ENCODE measurements around the gene FMNL2. TPM values are rescaled to one million over a fixed set of nuclear protein-coding genes. Genes with fewer than 3 reads are reported as not detected.

Gene FMNL2
- total RNA-seq, 2 experiments from 2014 or later = 0.46 to 0.64 TPM

DNA sequence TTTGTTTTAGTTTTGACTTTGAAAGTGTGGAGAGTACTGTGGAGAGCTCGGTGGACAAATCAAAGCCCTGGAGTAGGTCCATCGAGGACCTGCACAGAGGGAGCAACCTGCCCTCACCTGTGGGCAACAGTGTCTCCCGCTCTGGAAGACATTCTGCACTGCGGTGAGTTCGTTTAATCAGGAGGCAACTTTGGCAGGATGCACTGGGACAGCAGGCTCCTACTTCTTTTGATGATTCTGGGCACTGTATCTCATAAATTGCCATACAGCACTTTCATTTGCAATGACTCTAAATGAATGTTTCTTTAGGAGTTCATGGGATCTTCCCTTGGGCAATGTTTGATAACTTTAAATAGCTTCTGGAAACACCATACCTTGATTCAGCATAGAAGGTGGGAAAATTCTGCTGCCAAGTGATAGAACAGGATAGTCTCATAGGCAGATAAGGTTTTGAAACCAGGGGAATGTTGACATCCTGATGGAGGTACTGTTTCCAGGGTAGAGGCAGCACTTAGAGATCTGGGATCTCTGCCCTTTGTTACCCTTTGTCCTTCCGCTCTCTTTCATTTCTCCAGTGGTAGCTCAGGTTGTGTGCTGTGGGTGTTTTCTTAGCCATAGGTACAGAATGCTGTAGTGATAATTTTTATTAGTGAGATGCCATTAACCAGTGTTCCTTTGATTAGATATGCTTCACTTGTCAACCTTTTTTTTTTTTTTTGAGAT, 226.1 kb downstream of the FMNL2 start:
- H3K4me1 Mint-ChIP-seq = no peaks in the 10 kb centered on the region
- no peak overlapping the region for H3K27ac Mint-ChIP-seq
- no peaks in the 10 kb centered on the region for H3K9me3 Mint-ChIP-seq
- CTCF ChIA-PET = no interaction called here
- peaks cover 2% of the 10 kb centered on the region for H3K27me3 Mint-ChIP-seq
- DNase-seq = no peak
- POLR2A ChIA-PET = no interaction called here
- H3K4me3 Mint-ChIP-seq = no peak overlapping the region
- H3K36me3 Mint-ChIP-seq (ENCODE audit: low read depth) = no peaks in the 10 kb centered on the region

DNA sequence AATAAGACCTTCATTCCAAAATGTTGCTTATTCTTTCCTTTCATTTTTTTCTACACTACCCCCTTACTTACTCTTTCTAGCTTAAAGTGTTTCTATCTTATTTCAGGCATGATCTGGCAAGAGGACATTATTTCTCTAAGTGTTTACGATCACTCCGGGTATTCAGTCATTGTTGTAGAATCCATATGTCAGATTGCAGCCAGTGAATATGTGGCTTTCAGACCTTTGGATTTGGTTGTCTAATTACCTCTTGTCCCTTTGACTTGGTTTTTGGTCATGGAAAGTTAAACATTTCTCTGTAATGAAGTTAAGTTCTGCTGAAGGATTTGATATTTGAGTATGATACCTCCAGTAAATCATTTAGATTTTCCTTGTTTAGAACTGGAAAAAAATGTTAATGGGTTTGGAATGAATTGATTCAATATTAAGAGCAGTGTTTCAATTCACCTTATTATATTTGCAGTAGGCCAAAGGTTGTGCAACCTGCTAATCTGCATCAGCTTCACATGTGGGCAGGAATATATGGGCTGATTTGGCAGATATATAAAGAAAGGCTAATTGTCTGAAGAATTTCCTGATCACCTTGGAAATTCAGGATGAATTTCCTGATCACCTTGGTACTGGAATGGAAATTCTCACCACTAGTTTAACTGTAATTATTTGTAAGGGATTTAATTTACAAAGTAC, 227.4 kb downstream of the FMNL2 start:
- H3K4me1 Mint-ChIP-seq = no peaks in the 10 kb centered on the region
- no peak overlapping the region for H3K27ac Mint-ChIP-seq
- H3K9me3 Mint-ChIP-seq = no peaks in the 10 kb centered on the region
- H3K36me3 Mint-ChIP-seq (ENCODE audit: low read depth) = no peaks in the 10 kb centered on the region
- no peak for DNase-seq
- peaks cover 2% of the 10 kb centered on the region for H3K27me3 Mint-ChIP-seq
- ChIA-PET CTCF (no interaction called here), POLR2A (no interaction called here)
- H3K4me3 Mint-ChIP-seq = no peak overlapping the region

GRCh38 chr2:152563764-152564163, 228.8 kb downstream of the FMNL2 start:
- ChIA-PET CTCF (no interaction called here), POLR2A (no interaction called here)
- Mint-ChIP-seq H3K36me3 (ENCODE audit: low read depth) (no peaks in the 10 kb centered on the region), H3K27ac (no peak overlapping the region), H3K9me3 (no peaks in the 10 kb centered on the region), H3K4me3 (no peak overlapping the region), H3K27me3 (peaks cover 2% of the 10 kb centered on the region), H3K4me1 (no peaks in the 10 kb centered on the region)
- no peak for DNase-seq

GRCh38 chr2:152564754-152565551, 230.0 kb downstream of the FMNL2 start:
- H3K36me3 Mint-ChIP-seq (ENCODE audit: low read depth) = no peaks in the 10 kb centered on the region
- no peaks in the 10 kb centered on the region for H3K9me3 Mint-ChIP-seq
- no peak overlapping the region for H3K27ac Mint-ChIP-seq
- no peak for DNase-seq
- ChIA-PET CTCF (interaction anchor here (1.0 kb wide), 1 partner anchor 13 kb away, joined by 3 read pairs; no protein-coding TSS in a partner anchor), POLR2A (no interaction called here)
- H3K4me1 Mint-ChIP-seq = no peaks in the 10 kb centered on the region
- H3K27me3 Mint-ChIP-seq = peaks cover 2% of the 10 kb centered on the region
- no peak overlapping the region for H3K4me3 Mint-ChIP-seq

- Mint-ChIP-seq H3K9me3 (no peaks in the 10 kb centered on the region), H3K36me3 (ENCODE audit: low read depth) (no peaks in the 10 kb centered on the region), H3K27ac (no peak overlapping the region), H3K4me3 (no peak overlapping the region), H3K4me1 (no peaks in the 10 kb centered on the region), H3K27me3 (peaks cover 4% of the 10 kb centered on the region)
- POLR2A ChIA-PET = no interaction called here
- no peak for DNase-seq
- CTCF ChIA-PET = interaction anchor here (0.7 to 1.0 kb wide), 2 partner anchors 14 to 144 kb away, joined by 3 read pairs; no protein-coding TSS in a partner anchor
Measured at GRCh38 chr2:152565884-152566727, 231.1 kb downstream of the FMNL2 start.

- no peaks in the 10 kb centered on the region for H3K4me1 Mint-ChIP-seq
- CTCF ChIA-PET = interaction anchor here (0.7 kb wide), 1 partner anchor 145 kb away, joined by 3 read pairs; no protein-coding TSS in a partner anchor
- no peak overlapping the region for H3K27ac Mint-ChIP-seq
Measured at GRCh38 chr2:152566728-152567069, 231.7 kb downstream of the FMNL2 start.

GRCh38 chr2:152568531-152568930, 233.6 kb downstream of the FMNL2 start:
- no peak overlapping the region for H3K4me3 Mint-ChIP-seq
- CTCF ChIA-PET = no interaction called here

More at GRCh38 chr2:152566728-152567069, 231.7 kb downstream of the FMNL2 start:
- DNase-seq = no peak
- H3K9me3 Mint-ChIP-seq = no peaks in the 10 kb centered on the region
- POLR2A ChIA-PET = no interaction called here
- H3K27me3 Mint-ChIP-seq = peaks cover 4% of the 10 kb centered on the region
- no peak overlapping the region for H3K4me3 Mint-ChIP-seq
- H3K36me3 Mint-ChIP-seq (ENCODE audit: low read depth) = no peaks in the 10 kb centered on the region

GRCh38 chr2:152569186-152569585, 234.2 kb downstream of the FMNL2 start:
- Mint-ChIP-seq H3K27me3 (peaks cover 2% of the 10 kb centered on the region), H3K9me3 (no peaks in the 10 kb centered on the region), H3K4me3 (no peak overlapping the region), H3K36me3 (ENCODE audit: low read depth) (no peaks in the 10 kb centered on the region), H3K27ac (no peak overlapping the region), H3K4me1 (peaks cover 6% of the 10 kb centered on the region)
- ChIA-PET POLR2A (interaction anchor here (0.7 kb wide), 1 partner anchor 17 kb away, joined by 3 read pairs; no protein-coding TSS in a partner anchor), CTCF (no interaction called here)
- DNase-seq = no peak

More at GRCh38 chr2:152568531-152568930, 233.6 kb downstream of the FMNL2 start:
- no peaks in the 10 kb centered on the region for H3K9me3 Mint-ChIP-seq
- H3K27me3 Mint-ChIP-seq = peaks cover 2% of the 10 kb centered on the region
- no peak for DNase-seq
- peaks cover 6% of the 10 kb centered on the region for H3K4me1 Mint-ChIP-seq
- POLR2A ChIA-PET = interaction anchor here (0.7 kb wide), 1 partner anchor 16 kb away, joined by 3 read pairs; no protein-coding TSS in a partner anchor
- no peak overlapping the region for H3K27ac Mint-ChIP-seq
- H3K36me3 Mint-ChIP-seq (ENCODE audit: low read depth) = no peaks in the 10 kb centered on the region

DNA sequence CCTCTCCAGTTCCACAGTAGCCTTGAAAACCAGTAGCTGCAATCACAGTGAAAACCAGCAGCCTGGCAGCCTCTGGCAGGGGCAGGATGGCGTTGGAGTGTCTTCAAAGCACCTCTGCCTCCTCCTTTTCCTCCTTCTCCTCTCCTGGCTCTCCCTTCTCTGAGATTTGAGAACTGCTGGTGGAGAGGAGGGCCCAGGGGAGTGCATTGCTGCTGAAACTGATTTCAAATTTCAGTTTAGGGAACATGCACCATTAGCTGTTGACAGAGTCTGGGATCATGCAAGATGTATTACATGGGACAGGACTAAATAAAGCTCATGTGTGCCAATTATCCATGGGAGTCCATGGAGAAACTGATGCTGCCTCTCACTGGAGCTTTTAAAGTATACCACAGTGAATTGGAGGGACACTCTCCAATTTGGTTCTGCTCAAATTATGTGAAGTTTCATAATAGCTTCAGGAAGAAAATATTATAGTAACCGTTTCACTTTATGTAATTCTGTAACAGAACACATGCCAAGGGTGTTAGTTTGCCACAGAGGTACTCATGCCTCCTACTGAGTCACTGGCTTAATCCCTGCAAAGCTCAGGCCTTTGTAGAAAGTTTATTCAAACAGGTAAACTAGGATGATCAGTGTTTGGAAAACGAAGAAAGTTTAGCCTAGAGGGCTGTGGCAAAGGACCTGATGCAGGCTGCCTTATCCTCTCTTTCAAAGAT, 236.2 kb downstream of the FMNL2 start:
- peaks cover 6% of the 10 kb centered on the region for H3K4me1 Mint-ChIP-seq
- H3K27me3 Mint-ChIP-seq = peaks cover 2% of the 10 kb centered on the region
- no peak overlapping the region for H3K27ac Mint-ChIP-seq
- H3K4me3 Mint-ChIP-seq = no peak overlapping the region
- DNase-seq = no peak
- no peaks in the 10 kb centered on the region for H3K9me3 Mint-ChIP-seq
- ChIA-PET CTCF (interaction anchor here (1.1 to 1.6 kb wide), 2 partner anchors 12 to 35 kb away, joined by 3 to 4 read pairs; no protein-coding TSS in a partner anchor), POLR2A (no interaction called here)
- H3K36me3 Mint-ChIP-seq (ENCODE audit: low read depth) = no peaks in the 10 kb centered on the region

DNA sequence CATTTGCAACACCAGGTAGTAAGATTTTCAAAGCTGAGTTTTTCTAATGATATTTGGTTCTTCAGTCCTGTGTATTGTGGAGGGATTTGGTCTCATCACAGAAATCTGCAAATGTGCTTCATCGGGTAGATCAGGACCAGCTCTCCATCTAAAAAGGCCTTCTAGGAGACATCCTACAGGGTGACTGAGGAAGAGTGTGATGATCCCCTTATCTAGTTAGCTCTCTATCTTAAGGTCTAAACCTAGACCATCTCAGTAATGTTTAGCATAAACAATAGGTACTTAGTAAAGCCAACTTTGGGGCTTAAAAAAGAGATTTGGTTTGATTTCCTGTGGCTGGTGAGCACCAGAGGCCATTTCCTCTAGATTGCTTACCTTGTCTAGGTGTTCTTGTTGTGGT, 237.1 kb downstream of the FMNL2 start:
- Mint-ChIP-seq H3K27me3 (peaks cover 2% of the 10 kb centered on the region), H3K9me3 (no peaks in the 10 kb centered on the region), H3K36me3 (ENCODE audit: low read depth) (no peaks in the 10 kb centered on the region), H3K27ac (no peak overlapping the region), H3K4me3 (no peak overlapping the region), H3K4me1 (peaks cover 6% of the 10 kb centered on the region)
- CTCF ChIA-PET = interaction anchor here (1.1 to 1.6 kb wide), 2 partner anchors 12 to 36 kb away, joined by 3 to 4 read pairs; no protein-coding TSS in a partner anchor
- POLR2A ChIA-PET = interaction anchor here (0.5 kb wide), 1 partner anchor 30 kb away, joined by 3 read pairs; no protein-coding TSS in a partner anchor
- DNase-seq = no peak

DNA sequence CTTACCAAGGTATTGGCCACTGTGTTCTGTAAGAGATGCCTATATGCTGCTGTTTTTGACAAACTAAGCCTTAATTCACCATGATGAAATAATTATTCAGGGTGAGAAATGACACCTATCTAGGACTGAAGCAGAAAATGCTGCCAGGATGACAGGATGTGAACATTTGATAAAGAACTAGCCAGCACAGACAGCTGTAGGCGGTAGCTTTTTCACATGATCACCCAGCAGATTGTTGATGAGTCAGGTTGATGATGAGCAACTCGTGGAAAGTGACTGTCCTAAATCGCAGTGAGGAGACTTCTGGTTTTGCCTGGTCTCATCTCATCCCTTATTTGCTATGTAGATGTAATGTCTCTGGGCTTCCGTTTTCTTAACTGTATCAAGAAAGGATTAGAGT, 238.2 kb downstream of the FMNL2 start:
- Mint-ChIP-seq H3K27ac (no peak overlapping the region), H3K4me3 (no peak overlapping the region), H3K9me3 (no peaks in the 10 kb centered on the region), H3K4me1 (peaks cover 6% of the 10 kb centered on the region), H3K36me3 (ENCODE audit: low read depth) (no peaks in the 10 kb centered on the region), H3K27me3 (peaks cover 2% of the 10 kb centered on the region)
- ChIA-PET POLR2A (no interaction called here), CTCF (interaction anchor here (0.9 to 1.1 kb wide), 4 partner anchors 13 to 63 kb away, joined by 3 to 4 read pairs (median 3); no protein-coding TSS in a partner anchor)
- peak; percentile 23 for DNase-seq

- POLR2A ChIA-PET = no interaction called here
- no peak for DNase-seq
- H3K36me3 Mint-ChIP-seq (ENCODE audit: low read depth) = no peaks in the 10 kb centered on the region
- H3K27me3 Mint-ChIP-seq = peaks cover 1% of the 10 kb centered on the region
- no peak overlapping the region for H3K4me3 Mint-ChIP-seq
- peaks cover 5% of the 10 kb centered on the region for H3K4me1 Mint-ChIP-seq
- no peaks in the 10 kb centered on the region for H3K9me3 Mint-ChIP-seq
- no peak overlapping the region for H3K27ac Mint-ChIP-seq
- CTCF ChIA-PET = no interaction called here
Measured at GRCh38 chr2:152577579-152577978, 242.6 kb downstream of the FMNL2 start.

All from activated CD4-positive, alpha-beta T cell treated with anti-CD3 and anti-CD28 coated beads, Interleukin-2, amount 10 ng/mL, durations not matched to agents 7 days and 5 days (primary cell).